GM12878 (cell line): ENCODE results near the gene NPTX1. TPM values are rescaled to one million over a fixed set of nuclear protein-coding genes. Genes with fewer than 3 reads are reported as not detected.

Source experiments
- ATAC-seq: fragments of 200-7000 bp; cut with Tn5 transposase; 3 replicates; pipeline ENCODE4 v1.9.1; 2020; ENCODE audit warnings: mild to moderate bottlenecking, moderate library complexity
- BruUV-seq: library from RNA; stranded (reverse); fragments of 400-500 nt; replicated peaks from 2 replicates; lab custom pipeline; 2021; lab: Mats Ljungman, UMichigan
- CTCF ChIA-PET: fragments of 300-600 bp; sonication (Branson Sonifier 250); formaldehyde crosslinking; extraction: SDS; loops from one replicate; lab custom pipeline; 2021; ENCODE audit warnings: inconsistent platforms; lab: Yijun Ruan, JAX
- POLR2A ChIA-PET: fragments of 350-600 bp; formaldehyde crosslinking; extraction: SDS; loops from one replicate; lab custom pipeline; 2021; ENCODE audit warnings: inconsistent platforms; lab: Charles Lee
- RAD21 ChIA-PET: fragments of 300-600 bp; sonication (Branson Sonifier 250); formaldehyde crosslinking; loops from one replicate; lab custom pipeline; 2023; ENCODE audit warnings: antibody characterized with exemption; ENCODE audit not compliant: unreplicated experiment; lab: Charles Lee
- SMC1A ChIA-PET: fragments of 300-600 bp; sonication (Branson Sonifier 250); formaldehyde crosslinking; loops from one replicate; lab custom pipeline; 2023; ENCODE audit not compliant: unreplicated experiment, uncharacterized antibody; lab: Charles Lee
- DNase-seq: peaks from one replicate; pipeline ENCODE4 v3.0.0-alpha.2; 2011; ENCODE audit warnings: low read depth, low spot score
- FAIRE-seq: peaks from 3 replicates; lab custom pipeline; 2011; peaks lifted over from hg19 to GRCh38; lab: Jason Lieb, UNC
- H2AFZ ChIP-seq: 2 replicates; pipeline ENCODE4 v1.6.0; 2011; ENCODE audit warnings: low read depth, low read length, control low read depth; ENCODE audit not compliant: control insufficient read depth
- H3K27ac ChIP-seq: 2 replicates; pipeline ENCODE4 v1.5.1; 2011; ENCODE audit warnings: control low read depth; ENCODE audit not compliant: control insufficient read depth, insufficient read depth
- H3K27me3 ChIP-seq, 2 experiments: replicated peaks in 1 of 2; 2 replicates each; pipeline versions ENCODE4 v1.6.0 to v1.6.1; 2011; ENCODE audit warnings: low read length in 1 of 2; ENCODE audit not compliant: control insufficient read depth in 2 of 2, insufficient read depth in 2 of 2
- H3K36me3 ChIP-seq, 2 experiments: 2 replicates each; pipeline ENCODE4 v1.5.1; 2011; ENCODE audit warnings: low read length in 1 of 2; ENCODE audit not compliant: control insufficient read depth in 2 of 2, insufficient read depth in 2 of 2
- H3K4me1 ChIP-seq: 2 replicates; pipeline ENCODE4 v1.6.1; 2011; ENCODE audit warnings: mild to moderate bottlenecking, low read length, moderate library complexity, mixed read lengths; ENCODE audit not compliant: control insufficient read depth, insufficient read depth
- H3K4me2 ChIP-seq: 2 replicates; pipeline ENCODE4 v1.6.0; 2011; ENCODE audit warnings: control low read depth; ENCODE audit not compliant: control insufficient read depth, insufficient read depth
- H3K4me3 ChIP-seq: fragments of 200-600 bp; sonication (generic); 2 replicates; pipeline ENCODE4 v1.5.1; 2016
- H3K79me2 ChIP-seq: 2 replicates; pipeline ENCODE4 v1.6.0; 2011; ENCODE audit warnings: low read length; ENCODE audit not compliant: control insufficient read depth, insufficient read depth
- H3K9ac ChIP-seq: 2 replicates; pipeline ENCODE4 v1.8.0; 2011; ENCODE audit warnings: low read length, control low read depth, mixed read lengths; ENCODE audit not compliant: control insufficient read depth, insufficient read depth
- H3K9me3 ChIP-seq: replicated peaks from 3 replicates; pipeline ENCODE4 v1.5.1; 2011; ENCODE audit warnings: mild to moderate bottlenecking, low read length; ENCODE audit not compliant: control insufficient read depth, insufficient read depth
- H4K20me1 ChIP-seq: 2 replicates; pipeline ENCODE4 v1.6.0; 2011; ENCODE audit not compliant: control insufficient read depth, insufficient read depth
- CHD4 ChIP-seq: fragments of 200-600 bp; sonication (generic); IDR thresholded peaks from 2 replicates; pipeline ENCODE4 v1.6.1; 2016; ENCODE audit warnings: mild to moderate bottlenecking
- EP300 ChIP-seq, 2 experiments: fragments of 150-350 bp in 1 of 2; IDR thresholded peaks; 2 replicates each; pipeline ENCODE4 v1.6.1; 2011 to 2012; ENCODE audit warnings: low read depth in 2 of 2, low read length in 2 of 2, borderline replicate concordance in 1 of 2, improper control_type of control experiment in 1 of 2, inconsistent platforms in 1 of 2; ENCODE audit not compliant: control insufficient read depth in 1 of 2
- GABPA ChIP-seq: IDR thresholded peaks from 2 replicates; pipeline ENCODE4 v1.6.1; 2014; ENCODE audit warnings: antibody characterized with exemption, low read depth, mild to moderate bottlenecking, inconsistent platforms
- IKZF2 ChIP-seq, 2 experiments: fragments of 450-650 bp; IDR thresholded peaks; 2 replicates each; pipeline ENCODE4 v1.6.1; 2017; ENCODE audit warnings: mild to moderate bottlenecking in 2 of 2, moderate library complexity in 2 of 2
- JUND ChIP-seq: IDR thresholded peaks from 2 replicates; pipeline ENCODE4 v1.6.1; 2012; ENCODE audit warnings: low read depth, mild to moderate bottlenecking, low read length, improper control_type of control experiment, moderate library complexity
- MTA3 ChIP-seq: IDR thresholded peaks from 2 replicates; pipeline ENCODE4 v1.6.1; 2012; ENCODE audit warnings: low read length, inconsistent platforms, borderline replicate concordance
- MYC ChIP-seq: IDR thresholded peaks from 2 replicates; pipeline ENCODE4 v1.6.1; 2011; ENCODE audit warnings: mild to moderate bottlenecking, low read length, moderate library complexity, inconsistent platforms; ENCODE audit not compliant: insufficient read depth, insufficient replicate concordance, insufficient read length, severe bottlenecking
- NFYB ChIP-seq: IDR thresholded peaks from 2 replicates; pipeline ENCODE4 v1.6.1; 2011; ENCODE audit warnings: low read depth, mild to moderate bottlenecking, low read length, improper control_type of control experiment, moderate library complexity; ENCODE audit not compliant: insufficient read depth
- PAX5 ChIP-seq: IDR thresholded peaks from 2 replicates; pipeline ENCODE4 v1.6.1; 2011; ENCODE audit warnings: low read depth, low read length, borderline replicate concordance
- PAX8 ChIP-seq: fragments of 450-650 bp; IDR thresholded peaks from 2 replicates; pipeline ENCODE4 v1.6.1; 2017; ENCODE audit warnings: mild to moderate bottlenecking, moderate library complexity
- PBX3 ChIP-seq: IDR thresholded peaks from 2 replicates; pipeline ENCODE4 v1.6.1; 2011; ENCODE audit warnings: mild to moderate bottlenecking, low read depth, low read length, moderate library complexity; ENCODE audit not compliant: insufficient replicate concordance
- RAD51 ChIP-seq: fragments of 450-650 bp; IDR thresholded peaks from 2 replicates; pipeline ENCODE4 v1.6.1; 2016; ENCODE audit warnings: moderate library complexity, mild to moderate bottlenecking, inconsistent platforms
- SMAD5 ChIP-seq: IDR thresholded peaks from 2 replicates; pipeline ENCODE4 v1.6.1; 2016; ENCODE audit warnings: antibody characterized with exemption, low read depth
- SREBF2 ChIP-seq: IDR thresholded peaks from 2 replicates; pipeline ENCODE4 v1.6.1; 2012; ENCODE audit warnings: mild to moderate bottlenecking, low read length
- WRNIP1 ChIP-seq: IDR thresholded peaks from 2 replicates; pipeline ENCODE4 v1.6.1; 2011; ENCODE audit warnings: low read depth, low read length, improper control_type of control experiment, borderline replicate concordance
- YBX1 ChIP-seq: fragments of 450-650 bp; IDR thresholded peaks from 2 replicates; pipeline ENCODE4 v1.6.1; 2016; ENCODE audit warnings: antibody characterized with exemption
- ZNF217 ChIP-seq: fragments of 450-650 bp; IDR thresholded peaks from 2 replicates; pipeline ENCODE4 v1.6.1; 2017; ENCODE audit warnings: antibody characterized with exemption, mild to moderate bottlenecking
- ZNF622 ChIP-seq: fragments of 450-650 bp; IDR thresholded peaks from 2 replicates; pipeline ENCODE4 v1.6.1; 2017; ENCODE audit warnings: mild to moderate bottlenecking, inconsistent platforms
- ZZZ3 ChIP-seq: IDR thresholded peaks from 2 replicates; pipeline ENCODE4 v1.6.1; 2011; ENCODE audit warnings: low read depth; ENCODE audit not compliant: control insufficient read depth, insufficient read length
- WGBS: methylation state at CpG from one replicate; pipeline ENCODE4 v1.1.6; 2016; ENCODE audit warnings: low lambda C conversion rate; ENCODE audit not compliant: insufficient replicate concordance, insufficient coverage; ENCODE audit errors: missing lambda C conversion rate; 5-methylcytosine and 5-hydroxymethylcytosine counted together
- in situ Hi-C: fragments of 300-500 bp; cut with MboI; formaldehyde crosslinking; loops from 9 replicates; pipeline ENCODE4 v1.14.3; 2018; ENCODE audit warnings: mixed read lengths
- intact Hi-C: fragments of 100-400 bp; cut with micrococcal nuclease; formaldehyde crosslinking; loops from one replicate; pipeline ENCODE4 v1.14.2; 2022; ENCODE audit not compliant: unreplicated experiment
- polyA plus RNA-seq, 11 experiments: library from polyadenylated mRNA; depleted of rRNA in 4 of 11; unstranded in 6 of 11; stranded (reverse) in 5 of 11; fragments of >200 nt; fragmentation: Nextera tagmentation in 4 of 11; fragmentation: Illumina TruSeq in 1 of 11; extraction: Ambion mirVana in 4 of 11; extraction: Trizol in 1 of 11; gene quantifications; 1 replicate in 1 of 11; 2 replicates in 10 of 11; pipeline versions ENCODE4 v1.2.1 to v1.2.3, GENCODE V29; 2011 to 2016; ENCODE audit warnings: inconsistent platforms in 2 of 11, missing spikeins in 2 of 11, low read depth in 1 of 11
- total RNA-seq, 4 experiments: library from RNA; depleted of rRNA in 3 of 4; stranded (reverse); fragments of >200 nt in 3 of 4; fragmentation: Illumina TruSeq in 1 of 4; extraction: Trizol in 1 of 4; gene quantifications; 2 replicates each; pipeline versions ENCODE4 v1.2.1 to v1.2.3, GENCODE V29; 2013 to 2021
- TF ChIP-seq, protein P1 (sequence below): IDR thresholded peaks from 2 replicates; pipeline ENCODE4 v1.6.1; 2012; ENCODE audit warnings: low read length, inconsistent platforms

The NPTX1 gene
- total and polyA plus RNA-seq, 10 of the 15 experiments (the other 5 are each of a cell fraction or from before 2014, with no cell fraction given), result not detected

DNA sequence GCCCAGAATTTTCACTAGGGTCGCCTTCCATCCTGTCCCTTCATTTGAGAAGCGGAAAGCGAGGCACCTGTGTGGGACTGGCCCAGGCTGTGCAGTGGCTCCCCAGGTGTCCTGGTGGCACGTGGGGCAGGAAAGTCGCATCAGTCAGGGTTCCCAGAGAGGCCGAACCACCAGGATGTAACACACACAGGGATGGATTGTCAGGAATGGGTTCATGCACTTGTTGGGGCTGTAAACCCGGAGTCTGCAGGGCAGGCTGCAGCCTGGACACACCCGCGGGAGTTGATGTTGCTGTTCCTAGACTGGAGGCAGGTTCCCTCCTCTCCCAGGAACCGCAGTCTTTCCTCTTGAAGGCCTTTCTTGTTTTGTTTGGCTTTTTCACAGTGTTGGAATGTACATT, 37.5 kb upstream of the NPTX1 start (continued):
- TF ChIP-seq MYC, result no peak
- no peak for TF ChIP-seq CHD4
- TF ChIP-seq SREBF2, result no peak

DNA sequence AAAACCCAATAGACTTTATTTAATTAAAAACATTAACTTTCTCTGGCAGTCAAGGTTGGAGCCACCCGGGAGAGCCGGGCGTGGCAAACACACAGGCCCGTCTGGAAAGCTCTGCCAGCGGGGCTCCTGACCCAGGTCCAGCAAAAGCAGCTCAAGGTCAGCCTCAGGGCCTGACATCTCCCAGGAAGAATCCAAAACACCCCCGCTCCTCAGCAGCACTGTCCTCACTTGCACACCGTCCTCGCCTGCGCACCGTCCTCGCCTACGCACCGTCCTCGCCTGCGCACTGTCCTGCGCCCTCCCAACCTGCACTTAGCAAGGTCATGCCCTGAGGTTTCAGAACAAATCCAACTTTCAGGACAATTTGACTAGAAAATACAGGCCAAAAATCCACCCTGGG, 36.8 kb upstream of the NPTX1 start:
- no peak overlapping the region for H3K9ac ChIP-seq
- H2AFZ ChIP-seq, result no peak overlapping the region
- FAIRE-seq (no peak), ATAC-seq (no peak), DNase-seq (no peak)
- POLR2A ChIA-PET, result no interaction called here
- in situ Hi-C loops (no loop called here), intact Hi-C loops (no loop called here)
- H3K36me3 ChIP-seq, result no peaks in the 10 kb centered on the region
- no peaks in the 10 kb centered on the region for H3K9me3 ChIP-seq
- RAD21 ChIA-PET, result no interaction called here
- no peaks in the 10 kb centered on the region for H3K4me1 ChIP-seq
- SMC1A ChIA-PET, result no interaction called here
- no peak overlapping the region for H3K4me2 ChIP-seq
- WGBS, result 71% methylated on average over 16 of the region's 16 CpGs
- H3K79me2 ChIP-seq, result no peaks in the 10 kb centered on the region
- no TSS peak for BruUV-seq
- peaks cover 0 to 2% of the 10 kb centered on the region in 2 experiments; a peak in 1 of 4 replicates for H3K27me3 ChIP-seq
- H4K20me1 ChIP-seq, result no peaks in the 10 kb centered on the region
- H3K27ac ChIP-seq, result no peak overlapping the region
- no peak overlapping the region for H3K4me3 ChIP-seq
- TF ChIP-seq PBX3 (no peak), RAD51 (no peak), ZNF217 (no peak), ZNF622 (no peak), ZZZ3 (no peak), JUND (no peak), MTA3 (no peak), GABPA (no peak), NFYB (no peak), EP300 (IDR thresholded peaks at IDR 0.05; ENCODE audit: borderline replicate concordance in 1 of 2, control insufficient read depth in 1 of 2, low read depth in 2 of 2, low read length in 2 of 2) (no peak), PAX5 (no peak), PAX8 (no peak), SMAD5 (no peak), YBX1 (no peak), IKZF2 (IDR thresholded peaks at IDR 0.05) (no peak), WRNIP1 (no peak)
- TF ChIP-seq, protein P1, sequence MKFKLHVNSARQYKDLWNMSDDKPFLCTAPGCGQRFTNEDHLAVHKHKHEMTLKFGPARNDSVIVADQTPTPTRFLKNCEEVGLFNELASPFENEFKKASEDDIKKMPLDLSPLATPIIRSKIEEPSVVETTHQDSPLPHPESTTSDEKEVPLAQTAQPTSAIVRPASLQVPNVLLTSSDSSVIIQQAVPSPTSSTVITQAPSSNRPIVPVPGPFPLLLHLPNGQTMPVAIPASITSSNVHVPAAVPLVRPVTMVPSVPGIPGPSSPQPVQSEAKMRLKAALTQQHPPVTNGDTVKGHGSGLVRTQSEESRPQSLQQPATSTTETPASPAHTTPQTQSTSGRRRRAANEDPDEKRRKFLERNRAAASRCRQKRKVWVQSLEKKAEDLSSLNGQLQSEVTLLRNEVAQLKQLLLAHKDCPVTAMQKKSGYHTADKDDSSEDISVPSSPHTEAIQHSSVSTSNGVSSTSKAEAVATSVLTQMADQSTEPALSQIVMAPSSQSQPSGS, result no peak
- CTCF ChIA-PET, result no interaction called here
